Chondrocyte (in vitro differentiated cells): ENCODE data around the gene GDF15. TPM values are rescaled to one million over a fixed set of nuclear protein-coding genes. Genes with fewer than 3 reads are reported as not detected.
A peak's percentile ranks its signal among the peaks of the same experiment; 100 is the strongest.
"Not testable (repeated sequence)": the region's sequence is repeated elsewhere in the genome, so short reads cannot be mapped to it uniquely, and the experiment has no call there.

Experiments
- DNase-seq: peaks from one replicate; pipeline ENCODE4 v3.0.0; 2021; ENCODE audit warnings: mixed read lengths, low spot score
- H3K27ac Mint-ChIP-seq: one replicate; pipeline ENCODE4 v1.8.0; 2021; ENCODE audit warnings: mild to moderate bottlenecking, moderate library complexity, mixed read lengths; ENCODE audit not compliant: unreplicated experiment
- H3K27me3 Mint-ChIP-seq: 2 replicates; pipeline ENCODE4 v1.8.0; 2021; ENCODE audit warnings: low read depth, mixed read lengths
- H3K36me3 Mint-ChIP-seq: 2 replicates; pipeline ENCODE4 v1.8.0; 2021; ENCODE audit warnings: low read depth, mixed read lengths
- H3K4me1 Mint-ChIP-seq: 2 replicates; pipeline ENCODE4 v1.8.0; 2021; ENCODE audit warnings: low read depth, mild to moderate bottlenecking, mixed read lengths
- H3K4me3 Mint-ChIP-seq: one replicate; pipeline ENCODE4 v1.8.0; 2021; ENCODE audit warnings: mild to moderate bottlenecking, moderate library complexity, mixed read lengths; ENCODE audit not compliant: unreplicated experiment
- H3K9me3 Mint-ChIP-seq: 2 replicates; pipeline ENCODE4 v1.8.0; 2021; ENCODE audit warnings: low read depth, mixed read lengths
- CTCF ChIP-seq: fragments of 200-600 bp; sonication (generic); IDR thresholded peaks from 2 replicates; pipeline ENCODE4 v1.5.0; 2021; ENCODE audit warnings: antibody characterized with exemption, mild to moderate bottlenecking, moderate library complexity
- total RNA-seq: library from RNA; stranded (reverse); gene quantifications from 3 replicates; pipeline ENCODE4 v1.2.1, GENCODE V29; 2021

Gene GDF15
- total RNA-seq, 1 donor from 2014 or later = 149 TPM

- Mint-ChIP-seq H3K27me3 (no peaks in the 10 kb centered on the region), H3K9me3 (no peaks in the 10 kb centered on the region), H3K27ac (no peak overlapping the region), H3K36me3 (peaks cover 22% of the 10 kb centered on the region), H3K4me3 (no peak overlapping the region), H3K4me1 (no peaks in the 10 kb centered on the region)
- no peak for DNase-seq
- no peak for TF ChIP-seq CTCF
Measured at GRCh38 chr19:18357041-18357440, 28.9 kb upstream of the GDF15 start.

GRCh38 chr19:18361646-18362045 is 24.3 kb upstream of the GDF15 start:
- no peak for TF ChIP-seq CTCF
- Mint-ChIP-seq H3K36me3 (peaks cover 23% of the 10 kb centered on the region), H3K4me1 (peaks cover 29% of the 10 kb centered on the region), H3K4me3 (no peak overlapping the region), H3K27ac (no peak overlapping the region), H3K9me3 (no peaks in the 10 kb centered on the region), H3K27me3 (no peaks in the 10 kb centered on the region)
- DNase-seq = no peak

- H3K9me3 Mint-ChIP-seq = no peaks in the 10 kb centered on the region
- H3K36me3 Mint-ChIP-seq = peaks cover 14% of the 10 kb centered on the region
- H3K4me1 Mint-ChIP-seq = peaks cover 29% of the 10 kb centered on the region
- peak overlapping the region; percentile 98 for H3K27ac Mint-ChIP-seq
- DNase-seq = no peak
- no peaks in the 10 kb centered on the region for H3K27me3 Mint-ChIP-seq
- no peak for TF ChIP-seq CTCF
- no peak overlapping the region for H3K4me3 Mint-ChIP-seq
Measured at GRCh38 chr19:18362934-18363542, 22.9 kb upstream of the GDF15 start.

GRCh38 chr19:18363787-18364186 is 22.2 kb upstream of the GDF15 start:
- TF ChIP-seq CTCF = no peak
- no peaks in the 10 kb centered on the region for H3K9me3 Mint-ChIP-seq
- H3K27me3 Mint-ChIP-seq = no peaks in the 10 kb centered on the region
- no peak for DNase-seq
- peak overlapping the region; percentile 98 for H3K27ac Mint-ChIP-seq
- peaks cover 12% of the 10 kb centered on the region for H3K36me3 Mint-ChIP-seq
- H3K4me1 Mint-ChIP-seq = peaks cover 35% of the 10 kb centered on the region
- H3K4me3 Mint-ChIP-seq = no peak overlapping the region

GRCh38 chr19:18364277-18364825 is 21.6 kb upstream of the GDF15 start:
- not testable (repeated sequence) for DNase-seq, H3K4me3 Mint-ChIP-seq, H3K9me3 Mint-ChIP-seq, H3K36me3 Mint-ChIP-seq, H3K27me3 Mint-ChIP-seq
- Mint-ChIP-seq H3K27ac (peak overlapping the region; percentile 98), H3K4me1 (peaks cover 36% of the 10 kb centered on the region)
